ENCODE data around the gene OR3A3.
A peak's percentile ranks its signal among the peaks of the same experiment; 100 is the strongest.
"Not testable (repeated sequence)": the region's sequence is repeated elsewhere in the genome, so short reads cannot be mapped to it uniquely, and the experiment has no call there.

The OR3A3 gene
- 0 to 0.08 (median 0) reads per million in 18 experiments for total RNA-seq

DNA sequence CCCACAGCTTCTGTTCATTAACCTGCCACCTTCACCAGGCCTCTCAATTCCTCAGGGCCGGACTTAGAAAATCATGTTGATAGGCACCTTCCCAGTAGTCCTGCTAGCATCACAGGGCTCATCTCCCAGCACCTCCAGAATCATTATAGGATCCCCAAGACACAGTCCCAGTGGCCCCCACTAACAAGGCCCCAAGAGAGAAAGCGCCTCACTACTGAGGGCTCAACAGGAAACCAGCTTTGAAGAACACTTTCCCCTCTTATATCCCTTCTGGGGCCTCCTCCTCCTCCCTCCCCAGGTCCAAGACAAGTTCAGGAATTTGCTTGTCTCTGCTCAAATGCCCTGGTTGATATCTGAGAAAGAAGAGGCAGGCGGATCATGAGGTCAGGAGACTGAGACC, at the start of gene OR3A3:
TSS of gene OR3A3 (plus strand) at position 301 of the 400 bp plus-strand sequence.
- DNase-seq: no peak

DNA sequence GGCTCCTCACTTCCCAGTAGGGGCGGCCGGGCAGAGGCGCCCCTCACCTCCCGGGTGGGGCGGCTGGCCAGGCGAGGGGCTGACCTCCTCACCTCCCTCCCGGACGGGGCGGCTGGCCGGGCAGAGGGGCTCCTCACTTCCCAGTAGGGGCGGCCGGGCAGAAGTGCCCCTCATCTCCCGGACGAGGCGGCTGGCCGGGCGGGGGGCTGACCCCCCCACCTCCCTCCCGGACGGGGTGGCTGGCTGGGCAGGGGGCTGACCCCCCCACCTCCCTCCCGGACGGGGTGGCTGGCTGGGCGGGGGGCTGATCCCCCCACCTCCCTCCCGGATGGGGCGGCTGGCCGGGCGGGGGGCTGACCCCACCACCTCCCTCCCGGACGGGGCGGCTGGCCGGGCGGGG, 40.0 kb upstream of the OR3A3 start:
- DNase-seq: not testable (repeated sequence)

DNA sequence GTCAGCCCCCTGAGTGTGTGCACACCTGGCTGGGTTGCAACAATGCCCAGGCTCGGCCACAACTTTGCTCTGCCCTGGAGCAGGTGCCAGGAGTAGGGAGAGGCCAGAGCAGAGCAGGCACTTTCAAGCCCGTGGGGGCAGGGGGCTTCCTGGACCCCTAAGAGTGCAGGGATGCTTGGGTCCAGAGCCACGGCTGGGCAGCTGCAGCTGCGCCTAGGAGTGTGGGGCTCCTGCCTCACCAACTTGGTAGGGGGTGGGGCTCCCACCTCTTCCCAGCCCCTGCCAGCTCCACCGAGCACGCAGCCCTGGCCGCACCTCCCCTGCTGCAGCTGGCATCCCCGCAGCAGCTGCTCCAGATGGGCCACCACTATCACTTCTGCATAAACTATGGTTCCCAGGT, 32.8 kb upstream of the OR3A3 start:
- no peak for DNase-seq

DNA sequence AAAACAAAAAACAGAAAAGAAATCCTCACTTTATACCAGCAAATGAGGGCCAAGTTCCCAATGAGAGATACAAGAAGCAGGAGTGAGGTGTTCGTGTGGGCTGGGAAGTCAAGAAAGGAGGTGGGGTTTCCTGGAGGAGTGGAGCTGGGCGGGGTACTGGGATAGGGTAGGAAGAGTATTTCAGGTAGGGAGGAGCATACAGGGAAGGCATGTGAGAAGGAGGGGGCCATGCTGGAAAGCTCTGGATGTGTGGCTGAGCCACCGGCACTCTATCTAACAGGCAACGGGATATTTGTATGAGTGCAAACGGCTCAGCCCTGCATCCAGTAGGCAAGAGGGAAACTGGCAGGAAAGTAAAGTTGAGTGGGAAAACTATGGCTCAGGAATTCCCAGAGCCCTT, 29.2 kb upstream of the OR3A3 start:
- no peak for DNase-seq

DNA sequence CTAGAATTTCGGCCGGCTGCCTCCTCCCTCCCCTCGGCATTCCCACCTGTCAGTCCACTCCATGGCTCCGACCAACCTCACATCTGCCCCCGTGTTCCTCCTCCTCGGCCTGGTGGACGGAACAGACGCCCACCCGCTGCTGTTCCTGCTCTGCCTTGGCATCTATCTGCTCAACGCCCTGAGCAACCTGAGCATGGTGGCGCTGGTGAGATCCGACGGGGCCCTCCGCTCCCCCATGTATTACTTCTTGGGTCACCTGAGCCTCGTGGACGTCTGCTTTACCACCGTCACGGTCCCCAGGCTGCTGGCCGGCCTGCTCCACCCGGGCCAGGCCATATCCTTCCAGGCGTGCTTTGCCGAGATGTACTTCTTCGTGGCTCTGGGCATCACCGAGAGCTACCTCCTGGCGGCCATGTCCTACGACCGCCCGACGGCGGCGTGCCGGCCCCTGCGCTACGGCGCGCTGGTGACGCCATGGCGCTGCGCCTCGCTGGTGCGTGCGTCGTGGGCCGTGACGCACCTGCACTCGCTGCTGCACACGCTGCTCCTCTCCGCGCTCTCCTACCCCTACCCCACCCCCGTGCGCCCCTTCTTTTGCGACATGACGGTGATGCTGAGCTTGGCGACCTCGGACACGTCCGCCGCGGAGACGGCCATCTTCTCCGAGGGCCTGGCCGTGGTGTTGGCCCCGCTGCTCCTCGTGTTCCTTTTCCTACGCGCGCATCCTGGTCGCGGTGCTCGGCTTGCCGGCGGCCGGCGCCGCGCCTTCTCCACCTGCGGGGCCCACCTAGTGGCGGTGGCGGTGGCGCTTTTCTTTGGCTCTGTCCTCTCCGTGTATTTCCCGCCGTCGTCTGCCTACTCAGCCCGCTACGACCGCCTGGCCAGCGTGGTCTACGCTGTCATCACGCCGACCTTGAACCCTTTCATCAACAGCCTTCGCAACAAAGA, 25.0 kb upstream of the OR3A3 start, which contains the start of gene OR3A2:
TSS of gene OR3A2 (minus strand) at position 440 of the 948 bp plus-strand sequence.
- no peak for DNase-seq

DNA sequence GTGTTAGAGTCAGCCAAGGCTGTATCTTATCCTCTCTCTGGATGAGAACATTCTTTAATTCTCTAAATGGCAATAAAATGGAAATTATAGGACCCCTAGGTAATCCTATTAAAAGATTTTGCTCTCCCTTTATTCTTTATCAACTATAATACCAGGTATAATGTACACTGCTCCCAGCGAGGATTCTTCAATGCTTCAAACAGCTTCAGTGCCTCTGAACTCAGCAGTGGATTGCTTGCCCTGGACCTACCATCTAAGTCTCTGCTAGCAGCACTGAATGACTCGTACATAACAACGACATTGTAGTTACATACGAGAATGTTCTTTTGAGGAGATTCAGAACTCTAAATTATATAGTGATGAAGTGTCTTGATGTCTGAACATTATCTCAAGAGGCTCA, 21.4 kb upstream of the OR3A3 start:
- DNase-seq: no peak

DNA sequence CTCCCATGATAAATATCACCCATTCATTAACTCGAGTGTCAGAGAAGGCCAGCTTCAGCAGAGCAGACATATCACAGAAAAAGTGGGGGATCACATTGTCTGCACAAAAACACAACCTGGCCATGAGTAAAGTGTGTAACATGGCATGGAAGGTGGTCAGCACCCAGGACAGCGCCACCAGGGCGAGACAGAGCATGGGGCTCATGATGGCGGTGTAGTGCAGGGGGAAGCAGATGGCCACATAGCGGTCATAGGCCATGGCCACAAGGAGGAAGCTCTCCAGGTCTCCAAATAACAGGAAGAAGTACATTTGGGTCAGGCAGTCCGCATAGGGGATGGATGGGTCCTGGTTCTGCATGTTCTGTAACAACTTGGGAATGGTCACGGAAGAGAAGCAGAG, 13.4 kb upstream of the OR3A3 start:
- DNase-seq: peak in 1 of 2 donors; percentile 25

DNA sequence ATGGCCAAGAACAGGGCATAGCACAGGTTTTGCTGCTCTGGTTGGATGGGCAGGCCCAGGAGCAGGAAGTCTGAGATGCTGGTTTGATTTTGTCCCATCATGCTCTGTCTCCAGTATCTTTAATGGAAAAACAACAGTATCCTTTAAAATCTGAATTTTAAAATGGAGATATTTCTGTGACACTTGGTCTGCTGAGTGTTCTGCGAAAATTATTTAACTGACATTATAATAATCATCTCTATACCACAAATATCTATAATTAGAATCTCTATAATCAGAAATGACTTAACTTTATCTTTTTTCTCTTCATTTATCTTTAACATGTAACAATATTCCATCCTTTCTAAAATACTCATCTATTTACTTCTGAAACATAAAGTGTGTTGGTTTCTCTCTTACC, 12.9 kb upstream of the OR3A3 start, which contains the start of gene OR1E1:
TSS of gene OR1E1 (minus strand) at position 101 of the 400 bp plus-strand sequence. CDS start at position 101, 0 bp downstream.
- DNase-seq: no peak

DNA sequence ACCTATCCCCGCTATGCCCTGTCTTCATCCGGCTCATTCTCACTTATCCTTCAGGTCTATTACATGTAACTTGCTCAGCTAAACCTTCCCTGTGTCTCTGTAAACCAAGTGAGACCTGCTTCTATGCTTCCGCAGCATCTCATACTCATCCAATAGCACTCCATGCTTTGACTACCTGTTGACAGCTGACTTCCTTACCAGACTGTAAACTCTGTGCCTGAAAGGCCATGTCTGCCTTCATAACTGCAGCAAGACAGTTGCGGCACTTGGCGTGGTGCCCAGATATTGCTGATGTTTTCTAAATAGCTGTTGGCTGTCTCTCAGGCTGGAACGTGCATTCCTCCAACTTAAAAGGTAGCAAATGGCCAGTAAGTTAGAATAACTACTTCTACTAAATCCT, 11.1 kb upstream of the OR3A3 start:
- no peak for DNase-seq

DNA sequence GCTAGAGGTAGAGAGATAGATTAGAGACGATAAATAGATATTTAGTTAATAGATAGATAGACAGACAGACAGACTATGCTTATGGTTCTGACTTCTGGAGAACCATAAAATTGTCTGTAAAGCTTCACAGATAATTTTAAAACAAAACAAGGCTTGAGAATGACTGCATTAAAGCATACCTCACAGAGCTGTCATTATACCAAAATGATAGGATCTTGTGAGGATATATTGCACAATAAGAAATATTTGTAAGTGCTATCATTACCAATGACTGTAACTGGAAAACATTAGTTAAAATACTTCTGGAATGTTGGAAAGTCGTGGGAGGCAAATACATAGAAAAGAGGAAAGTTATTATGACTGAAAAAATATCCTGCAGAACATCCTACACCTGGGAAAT, 9.4 kb upstream of the OR3A3 start:
- DNase-seq: no peak

DNA sequence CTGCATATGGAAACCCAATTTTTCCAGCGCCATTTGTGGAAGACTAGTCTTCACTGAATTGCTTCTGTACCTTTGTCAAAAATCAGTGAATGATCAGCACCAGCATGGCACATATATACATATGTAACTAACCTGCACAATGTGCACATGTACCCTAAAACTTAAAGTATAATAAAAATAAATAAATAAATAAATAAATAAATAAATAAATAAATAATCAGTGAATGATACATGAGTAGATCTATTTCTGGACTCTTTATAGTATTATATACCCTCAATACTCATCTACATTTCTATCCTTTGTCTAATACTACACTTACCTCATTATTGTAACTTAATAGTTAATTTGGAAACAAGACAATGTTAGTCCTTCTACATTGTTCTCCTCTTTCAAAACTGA, 7.3 kb upstream of the OR3A3 start:
- DNase-seq: not testable (repeated sequence)

DNA sequence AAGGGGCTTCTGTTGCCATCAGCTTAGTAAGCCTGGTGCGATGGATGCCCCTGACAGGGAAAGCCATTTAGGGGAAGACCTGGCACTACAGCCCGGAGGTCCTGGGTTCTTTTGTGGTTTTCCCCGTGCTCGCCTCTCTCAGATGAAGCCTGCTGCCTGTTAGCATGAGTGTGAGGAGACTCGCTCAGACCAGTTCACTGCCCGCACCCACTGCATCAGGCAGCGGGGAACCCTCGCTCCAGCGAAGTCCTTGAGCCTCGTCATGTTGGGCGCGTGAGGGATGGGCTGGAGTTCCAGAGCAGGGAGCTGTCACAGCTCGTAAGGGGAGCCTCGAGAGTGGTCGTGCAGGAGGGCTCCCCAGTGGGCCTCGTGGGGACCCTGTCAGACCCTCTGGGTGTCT, 1.0 kb downstream of the OR3A3 start:
- DNase-seq: not testable (repeated sequence)

DNA sequence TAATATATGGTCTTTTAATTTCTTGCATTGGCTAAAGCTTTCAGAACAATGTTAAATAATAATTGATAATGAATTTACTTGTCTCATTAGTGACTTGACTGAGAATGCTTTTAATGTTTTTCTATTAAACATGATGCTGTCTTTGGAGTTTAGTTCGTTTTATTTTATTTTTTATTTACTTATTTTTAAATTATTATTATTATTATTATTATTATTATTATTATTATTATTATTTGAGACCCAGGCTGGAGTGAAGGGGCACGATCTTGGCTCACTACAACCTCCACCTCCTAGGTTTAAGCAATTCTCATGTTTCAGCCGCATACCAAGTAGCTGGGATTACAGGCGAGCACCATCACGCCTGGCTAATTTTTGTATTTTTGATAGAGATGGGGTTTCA, 4.4 kb downstream of the OR3A3 start:
- DNase-seq: no peak

DNA sequence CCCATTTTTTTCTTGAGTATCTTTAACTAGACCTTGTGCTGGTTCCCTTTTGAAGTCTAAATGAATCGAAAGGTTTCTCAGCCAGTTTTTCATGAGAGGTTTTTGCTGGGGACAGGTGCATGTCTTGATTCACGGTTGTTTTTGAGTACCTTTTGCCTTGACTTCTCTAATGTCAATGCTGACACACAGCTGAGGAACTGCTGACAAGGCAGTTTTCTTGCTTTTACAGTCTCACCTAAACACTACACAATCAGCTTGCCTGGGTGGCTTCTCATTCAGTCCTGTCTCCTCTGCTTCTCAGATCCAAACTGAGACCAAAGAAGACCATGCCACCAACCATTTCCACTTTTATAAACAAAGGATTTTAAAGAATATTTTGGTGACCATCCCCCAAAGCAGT, 7.1 kb downstream of the OR3A3 start:
- DNase-seq: no peak

DNA sequence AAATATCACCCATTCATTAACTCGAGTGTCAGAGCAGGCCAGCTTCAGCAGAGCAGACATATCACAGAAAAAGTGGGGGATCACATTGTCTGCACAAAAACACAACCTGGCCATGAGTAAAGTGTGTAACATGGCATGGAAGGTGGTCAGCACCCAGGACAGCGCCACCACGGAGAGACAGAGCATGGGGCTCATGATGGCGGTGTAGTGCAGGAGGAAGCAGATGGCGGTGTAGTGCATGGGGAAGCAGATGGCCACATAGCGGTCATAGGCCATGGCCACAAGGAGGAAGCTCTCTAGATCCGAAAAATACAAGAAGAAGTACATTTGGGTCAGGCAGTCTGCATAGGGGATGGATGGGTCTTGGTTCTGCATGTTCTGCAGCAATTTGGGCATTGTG, 22.0 kb downstream of the OR3A3 start:
- peak; percentile 54 to 74 for DNase-seq

DNA sequence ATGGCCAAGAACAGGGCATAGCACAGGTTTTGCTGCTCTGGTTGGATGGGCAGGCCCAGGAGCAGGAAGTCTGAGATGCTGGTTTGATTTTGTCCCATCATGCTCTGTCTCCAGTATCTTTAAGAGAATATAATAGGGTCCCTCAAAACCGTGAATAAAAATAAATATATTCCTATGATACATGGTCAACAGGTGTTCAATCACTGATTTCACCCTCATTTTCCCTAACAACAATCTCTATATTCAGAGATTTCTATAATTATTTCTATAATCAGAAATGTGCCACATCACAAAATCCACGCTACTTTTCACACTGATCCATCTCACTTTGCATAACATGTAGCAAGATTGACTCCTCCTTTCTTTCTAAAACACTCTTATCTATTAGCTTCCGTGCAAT, 22.6 kb downstream of the OR3A3 start, which contains the start of gene OR1E2:
TSS of gene OR1E2 (minus strand) at position 101 of the 400 bp plus-strand sequence. CDS start at position 101, 0 bp downstream.
- DNase-seq: no peak

DNA sequence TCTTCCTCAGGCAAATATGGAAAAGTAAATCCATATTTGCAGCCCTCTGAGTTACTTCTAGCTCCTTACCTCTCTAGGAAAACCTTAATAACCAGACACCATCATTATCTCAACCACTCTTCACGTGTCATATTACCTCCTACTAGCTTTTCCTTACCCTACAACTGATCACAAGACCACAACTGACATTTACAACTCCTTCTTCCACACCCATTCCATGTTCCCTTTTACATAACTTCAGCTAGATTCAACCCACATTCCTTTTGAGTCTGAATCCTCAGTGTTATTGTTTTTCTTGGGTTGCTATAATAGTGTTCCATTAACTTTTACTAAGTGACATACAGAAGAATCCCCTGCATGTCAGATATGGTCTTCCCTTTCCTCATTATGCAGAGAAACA, 27.2 kb downstream of the OR3A3 start:
- DNase-seq: no peak

DNA sequence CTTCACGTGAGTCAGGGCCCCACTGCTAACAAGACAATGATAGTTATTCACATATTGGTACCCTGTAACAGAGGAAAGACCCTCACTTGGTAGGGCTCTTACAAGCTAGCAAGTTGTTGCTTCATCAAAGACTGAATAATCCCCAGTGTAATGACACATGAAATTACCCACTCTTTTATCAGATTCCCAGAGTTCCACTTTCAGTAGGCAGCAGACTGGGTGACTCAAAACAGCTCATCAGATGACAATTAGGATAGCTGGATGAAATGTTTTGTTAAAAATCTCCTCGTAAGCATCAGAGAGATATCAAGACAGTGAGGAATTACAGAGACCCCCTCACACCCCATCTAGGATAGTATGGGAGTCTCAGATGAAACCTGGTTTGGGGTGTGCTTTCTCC, 29.3 kb downstream of the OR3A3 start:
- DNase-seq: no peak

DNA sequence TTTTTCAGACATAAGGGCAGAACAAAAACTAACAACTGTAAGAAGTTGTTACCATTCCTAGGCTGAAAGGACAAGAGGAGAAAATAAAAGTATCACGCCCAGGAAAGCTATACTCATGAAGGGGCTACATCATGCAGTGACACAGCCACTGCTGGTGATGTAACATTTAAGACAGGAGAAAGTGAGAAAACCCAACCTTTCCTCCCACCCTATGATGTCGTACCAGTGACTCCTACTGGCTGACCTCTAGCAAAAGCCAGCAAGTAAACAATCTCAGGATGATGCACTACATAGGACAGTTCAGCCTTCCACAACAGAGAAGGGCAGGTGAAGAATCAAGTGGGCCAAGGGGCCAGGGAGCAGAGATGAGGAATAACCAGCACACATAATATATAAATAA, 36.5 kb downstream of the OR3A3 start:
- DNase-seq: peak; percentile 18 to 25

DNA sequence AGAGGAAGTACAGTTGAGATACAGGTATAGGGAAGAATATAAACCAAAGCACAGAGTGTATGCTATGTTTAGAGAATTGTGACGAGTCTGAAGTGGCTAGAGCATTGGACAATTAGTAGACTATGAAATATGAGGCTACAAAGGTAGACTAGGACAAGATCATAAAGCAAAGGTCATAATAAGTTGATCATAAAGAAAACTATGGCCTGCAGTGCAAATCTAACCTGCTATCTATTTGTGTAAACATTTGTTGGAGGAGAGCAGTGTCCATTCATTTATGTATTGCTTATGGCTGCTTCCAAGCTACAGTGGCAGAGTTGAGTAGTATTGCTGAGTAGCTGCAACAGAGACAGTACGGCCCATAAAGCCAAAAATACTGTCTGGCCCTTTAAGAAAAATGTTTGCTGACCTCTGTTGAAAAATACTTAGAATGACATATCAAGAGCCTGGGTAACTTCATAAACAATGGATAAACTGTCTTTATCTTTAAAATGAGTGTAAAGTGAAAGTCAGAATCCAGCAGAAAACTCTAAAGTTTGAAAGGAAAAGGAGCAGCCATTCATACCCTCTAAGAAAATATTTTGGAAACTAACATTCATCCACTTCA, 37.0 kb downstream of the OR3A3 start:
- DNase-seq: no peak

DNA sequence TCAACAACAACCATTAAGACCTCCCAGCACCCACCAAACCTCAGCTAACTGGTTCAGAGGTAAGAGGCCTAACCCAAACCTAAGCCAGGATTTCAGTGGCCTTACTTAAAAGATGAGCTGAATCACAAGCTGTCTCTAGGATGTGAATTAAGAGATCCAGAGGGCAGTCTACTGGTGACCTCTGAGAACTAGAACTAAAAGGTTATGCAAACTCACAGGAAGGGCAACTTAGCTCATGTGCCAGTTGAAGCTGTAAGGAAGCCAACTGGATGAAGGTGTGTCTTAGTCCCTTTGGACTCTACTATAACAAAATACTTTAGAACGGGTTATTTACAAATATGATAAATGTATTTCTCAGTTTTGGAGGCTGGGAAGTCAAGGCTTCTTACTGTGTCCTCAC, 55.2 kb downstream of the OR3A3 start:
- DNase-seq: not testable (repeated sequence)

DNA sequence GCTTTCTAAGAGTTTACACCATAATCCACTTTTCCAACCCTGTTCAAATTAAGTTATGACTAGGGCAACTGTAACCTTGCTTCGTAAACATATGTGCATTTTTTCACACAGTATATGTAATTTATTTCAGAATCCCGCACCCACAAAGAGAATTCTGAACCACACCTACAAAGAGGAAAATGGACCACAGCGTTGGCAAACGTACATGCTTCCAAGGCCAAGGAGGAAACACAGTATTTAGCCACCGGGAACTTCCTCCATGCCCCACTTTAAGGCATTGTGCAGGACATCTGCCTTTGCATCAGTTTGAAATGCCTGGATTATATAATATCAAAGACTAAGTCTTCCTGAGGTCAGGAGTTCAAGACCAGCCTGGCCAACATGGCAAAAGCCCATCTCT, 58.4 kb downstream of the OR3A3 start:
- DNase-seq: no peak

DNA sequence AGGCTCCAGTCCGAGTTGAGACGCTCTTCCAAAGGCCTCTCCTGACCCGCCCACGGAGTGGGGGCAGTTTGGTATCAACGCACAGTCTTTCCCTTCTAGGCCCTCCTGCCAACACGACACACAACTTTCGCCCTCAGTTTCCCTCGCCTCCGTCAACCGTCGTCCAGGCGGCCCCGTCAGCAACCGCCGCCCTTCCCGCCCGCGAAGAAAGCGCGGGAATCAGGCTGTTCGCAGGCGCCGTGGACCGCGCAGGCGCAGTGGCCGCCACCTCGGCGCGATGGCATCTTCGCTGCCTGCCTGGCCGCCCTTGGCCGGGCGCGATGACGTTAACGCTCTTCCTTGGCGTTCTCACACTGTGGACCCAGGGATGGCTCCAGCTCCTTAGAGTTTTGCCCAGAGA, 60.4 kb downstream of the OR3A3 start, which contains the start of gene SPATA22:
TSS of gene SPATA22 (minus strand) at position 221 of the 400 bp plus-strand sequence. CDS start 2,494 bp downstream, outside the sequence.
- DNase-seq: no peak

DNA sequence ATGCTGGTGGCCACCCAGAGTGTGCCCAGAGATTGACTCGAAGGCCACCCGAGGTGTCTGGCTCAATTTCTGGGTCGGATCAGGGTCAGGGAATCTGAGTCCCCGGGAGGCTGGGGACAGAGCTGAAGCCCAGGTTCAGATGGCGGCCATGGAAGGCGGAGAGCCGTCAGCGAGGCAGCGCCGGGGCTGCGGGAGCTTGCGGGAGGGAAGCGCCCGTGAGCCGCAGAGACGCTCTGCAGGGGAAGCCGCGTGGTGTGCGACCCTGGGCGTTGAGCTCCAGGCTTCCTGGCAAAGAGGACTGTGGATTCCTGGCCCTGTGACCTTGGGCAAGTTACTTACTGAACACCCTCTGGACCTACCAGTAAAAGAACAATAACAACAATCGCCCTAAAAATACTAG, 61.0 kb downstream of the OR3A3 start:
- no peak for DNase-seq
